Astrocyte of the cerebellum (primary cell): Measurements from ENCODE around the gene MUC5B.

Source experiments
- DNase-seq: peaks from one replicate; pipeline ENCODE4 v3.0.0-alpha.2; 2011; ENCODE audit warnings: low read depth
- H3K4me3 ChIP-seq: 2 replicates; pipeline ENCODE4 v1.5.1; 2011; ENCODE audit warnings: mild to moderate bottlenecking, low read depth, low read length, moderate library complexity
- in situ Hi-C: cut with HindIII; loops from 2 replicates; pipeline ENCODE4 v1.10.0; 2017; ENCODE audit warnings: low sequenced_read_pairs
- TF ChIP-seq, protein P1 (sequence below): IDR thresholded peaks from 2 replicates; pipeline ENCODE4 v1.5.1; 2012; ENCODE audit warnings: low read length, low read depth, moderate library complexity, mild to moderate bottlenecking; ENCODE audit errors: missing control alignments

Gene MUC5B

DNA sequence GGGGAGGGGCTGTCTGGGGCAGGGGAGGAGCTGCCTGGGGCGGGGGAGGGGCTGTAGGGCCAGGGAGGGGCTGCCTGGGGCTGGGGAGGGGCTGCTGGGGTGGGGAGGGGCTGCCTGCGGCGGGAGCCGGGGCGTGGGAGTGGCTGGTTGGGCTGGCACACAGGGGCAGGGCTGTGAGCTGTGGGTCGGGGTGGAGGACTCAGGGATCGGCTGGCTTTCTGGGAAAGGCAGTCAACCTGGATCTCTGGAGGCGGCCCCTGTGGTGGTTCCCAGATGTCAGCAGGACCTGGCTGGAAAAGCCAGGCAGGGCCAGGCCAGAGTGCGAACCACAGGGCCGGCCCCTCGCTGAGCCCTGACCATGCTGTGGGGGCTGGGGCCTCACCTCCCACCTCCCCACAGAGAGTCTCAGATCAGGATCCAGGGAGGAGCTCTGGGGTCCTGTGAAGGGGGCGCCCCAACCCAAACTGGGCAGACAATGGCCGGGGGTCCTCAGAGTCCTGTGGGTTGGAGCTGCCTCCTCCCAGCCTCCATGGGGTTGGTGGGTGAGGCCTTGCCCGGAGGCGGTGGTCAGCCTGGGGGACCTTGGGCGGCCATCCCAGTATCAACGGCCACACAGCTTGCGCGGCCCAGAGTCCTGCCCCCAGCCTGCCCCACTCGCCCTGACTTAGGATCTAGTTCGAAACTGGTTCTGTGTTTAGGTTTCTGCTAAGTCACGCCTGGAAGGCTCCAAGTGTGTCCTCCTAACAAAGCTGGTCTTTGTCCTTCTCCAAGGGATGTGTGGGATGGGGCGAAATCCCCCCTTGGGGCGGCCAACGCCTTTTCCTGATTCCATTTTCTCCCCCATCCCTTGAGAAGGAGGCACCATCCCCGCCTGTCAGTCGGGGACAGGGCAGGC lies 1.9 kb downstream of the MUC5B start:
- H3K4me3 ChIP-seq, result no peak overlapping the region
- DNase-seq, result no peak
- in situ Hi-C loops, result no loop called here
- TF ChIP-seq, protein P1, sequence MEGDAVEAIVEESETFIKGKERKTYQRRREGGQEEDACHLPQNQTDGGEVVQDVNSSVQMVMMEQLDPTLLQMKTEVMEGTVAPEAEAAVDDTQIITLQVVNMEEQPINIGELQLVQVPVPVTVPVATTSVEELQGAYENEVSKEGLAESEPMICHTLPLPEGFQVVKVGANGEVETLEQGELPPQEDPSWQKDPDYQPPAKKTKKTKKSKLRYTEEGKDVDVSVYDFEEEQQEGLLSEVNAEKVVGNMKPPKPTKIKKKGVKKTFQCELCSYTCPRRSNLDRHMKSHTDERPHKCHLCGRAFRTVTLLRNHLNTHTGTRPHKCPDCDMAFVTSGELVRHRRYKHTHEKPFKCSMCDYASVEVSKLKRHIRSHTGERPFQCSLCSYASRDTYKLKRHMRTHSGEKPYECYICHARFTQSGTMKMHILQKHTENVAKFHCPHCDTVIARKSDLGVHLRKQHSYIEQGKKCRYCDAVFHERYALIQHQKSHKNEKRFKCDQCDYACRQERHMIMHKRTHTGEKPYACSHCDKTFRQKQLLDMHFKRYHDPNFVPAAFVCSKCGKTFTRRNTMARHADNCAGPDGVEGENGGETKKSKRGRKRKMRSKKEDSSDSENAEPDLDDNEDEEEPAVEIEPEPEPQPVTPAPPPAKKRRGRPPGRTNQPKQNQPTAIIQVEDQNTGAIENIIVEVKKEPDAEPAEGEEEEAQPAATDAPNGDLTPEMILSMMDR, result no peak

DNA sequence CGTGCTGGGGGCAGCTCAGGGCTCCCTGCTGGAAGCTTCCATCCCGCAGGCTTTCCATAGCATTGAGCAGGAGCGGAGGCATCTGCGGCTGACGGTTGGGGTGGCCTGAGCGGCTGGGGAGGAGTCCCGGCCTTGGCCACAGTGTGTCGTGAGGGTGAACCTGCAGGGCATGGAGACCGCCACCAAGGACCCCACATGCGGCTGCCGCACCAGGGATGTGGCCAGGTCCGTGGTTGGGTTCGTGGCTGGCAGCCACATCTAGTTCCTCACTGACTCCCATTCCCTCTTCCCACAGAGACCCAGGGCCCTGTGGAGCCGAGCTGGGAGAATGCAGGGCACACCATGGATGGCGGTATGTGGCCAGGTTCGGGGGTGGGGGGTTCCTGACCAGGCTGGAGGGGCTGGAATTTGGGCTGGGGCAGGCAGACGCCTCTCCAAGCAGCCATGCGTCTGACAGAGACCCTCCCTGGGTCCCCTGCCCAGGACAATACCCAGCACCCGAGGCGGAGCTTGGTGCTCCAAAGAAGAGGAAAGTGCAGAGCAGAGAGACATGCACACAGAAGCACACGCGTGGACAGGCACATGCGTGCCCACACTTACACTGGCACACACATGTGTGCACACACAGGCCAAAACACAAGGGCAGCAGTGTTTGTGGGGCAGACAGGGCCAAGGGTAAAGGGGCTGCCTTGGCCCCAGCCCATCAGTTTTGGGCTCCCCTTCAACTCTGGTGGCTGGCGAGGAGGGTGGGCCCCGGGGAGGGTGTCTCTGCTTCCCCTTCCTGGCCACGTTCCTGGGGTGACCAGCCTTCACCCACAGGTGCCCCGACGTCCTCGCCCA lies 2.7 kb downstream of the MUC5B start:
- H3K4me3 ChIP-seq, result no peak overlapping the region
- in situ Hi-C loops, result no loop called here
- TF ChIP-seq, protein P1, result no peak
- DNase-seq, result no peak

DNA sequence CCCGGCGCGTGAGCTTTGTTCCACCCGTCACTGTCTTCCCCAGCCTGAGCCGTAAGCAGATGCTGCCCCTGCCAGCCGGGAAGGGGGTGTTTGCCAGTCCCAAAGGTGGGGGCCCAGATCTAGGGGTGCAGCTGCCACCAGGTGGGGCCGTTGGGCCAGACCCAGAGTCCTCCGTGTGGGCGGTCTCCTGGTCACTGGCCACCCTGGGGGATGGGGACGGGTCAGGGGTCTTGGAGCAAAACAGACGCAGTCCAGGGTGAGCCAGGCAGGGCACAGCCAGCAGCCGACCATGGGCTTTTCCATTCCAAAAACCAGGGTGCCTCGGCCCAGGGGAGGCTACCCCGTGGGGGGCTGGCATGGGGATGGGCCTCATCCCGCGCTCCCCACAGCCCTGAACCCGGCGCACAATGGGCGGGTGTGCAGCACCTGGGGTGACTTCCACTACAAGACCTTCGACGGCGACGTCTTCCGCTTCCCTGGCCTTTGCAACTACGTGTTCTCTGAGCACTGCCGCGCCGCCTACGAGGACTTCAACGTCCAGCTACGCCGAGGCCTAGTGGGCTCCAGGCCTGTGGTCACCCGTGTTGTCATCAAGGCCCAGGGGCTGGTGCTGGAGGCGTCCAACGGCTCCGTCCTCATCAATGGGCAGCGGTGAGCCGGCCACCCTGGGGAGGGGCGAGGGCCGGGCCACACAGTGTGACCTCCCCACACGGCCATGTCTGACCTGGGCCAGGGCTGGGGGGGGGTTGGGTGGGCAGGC lies 3.5 kb downstream of the MUC5B start:
- TF ChIP-seq, protein P1, result no peak
- in situ Hi-C loops, result no loop called here
- no peak for DNase-seq

DNA sequence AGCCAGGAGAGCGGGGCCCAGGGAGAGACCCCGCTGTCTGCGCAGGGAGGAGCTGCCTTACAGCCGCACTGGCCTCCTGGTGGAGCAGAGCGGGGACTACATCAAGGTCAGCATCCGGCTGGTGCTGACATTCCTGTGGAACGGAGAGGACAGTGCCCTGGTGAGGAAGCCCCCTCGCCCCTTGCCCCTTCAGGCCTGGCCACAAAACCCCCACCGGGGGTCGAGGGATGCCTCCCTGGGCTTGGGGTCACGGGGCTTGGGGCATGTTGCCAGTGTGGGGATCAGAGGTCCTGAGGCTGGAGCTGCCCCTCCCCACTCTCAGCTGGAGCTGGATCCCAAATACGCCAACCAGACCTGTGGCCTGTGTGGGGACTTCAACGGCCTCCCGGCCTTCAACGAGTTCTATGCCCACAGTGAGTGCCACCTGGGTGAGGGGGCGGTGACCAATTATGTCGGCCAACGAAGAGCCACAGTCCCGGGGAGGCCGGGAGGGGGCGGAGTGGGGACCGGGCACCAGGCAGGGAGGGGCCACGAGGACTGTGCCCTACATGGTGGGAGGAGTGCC lies 4.2 kb downstream of the MUC5B start:
- no peak overlapping the region for H3K4me3 ChIP-seq
- in situ Hi-C loops, result no loop called here
- DNase-seq, result no peak
- TF ChIP-seq, protein P1, result peak; percentile 39

More for the DNA sequence above, 3.5 kb downstream of the MUC5B start:
- H3K4me3 ChIP-seq, result no peak overlapping the region

DNA sequence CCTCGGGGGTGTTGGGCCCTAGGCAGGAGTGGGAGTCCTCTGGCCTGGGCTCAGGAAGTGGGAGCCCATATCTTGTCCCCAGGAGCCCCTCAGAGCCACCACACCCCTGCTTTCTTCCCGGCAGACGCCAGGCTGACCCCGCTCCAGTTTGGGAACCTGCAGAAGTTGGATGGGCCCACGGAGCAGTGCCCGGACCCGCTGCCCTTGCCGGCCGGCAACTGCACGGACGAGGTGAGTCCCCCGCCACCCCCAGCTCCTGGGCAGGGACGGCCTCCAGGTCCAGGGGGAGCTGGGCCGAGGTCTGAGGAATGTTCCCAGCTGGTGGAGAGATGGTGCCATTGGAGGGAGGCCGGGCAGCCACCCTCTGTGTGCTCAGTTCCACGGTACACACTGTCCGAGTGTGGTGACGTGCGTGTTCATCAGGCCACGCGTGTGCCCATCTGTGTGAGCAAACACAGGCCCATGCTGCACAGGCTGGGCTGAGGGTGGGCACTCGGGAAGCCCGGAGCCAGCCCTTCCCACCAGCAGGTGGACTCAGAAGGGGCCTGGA lies 4.8 kb downstream of the MUC5B start:
- H3K4me3 ChIP-seq, result no peak overlapping the region
- in situ Hi-C loops, result no loop called here
- DNase-seq, result no peak
- TF ChIP-seq, protein P1, result no peak
